Stromal cell of bone marrow (primary cell): ENCODE measurements around the gene PLGLB1.
"Not testable (repeated sequence)": the region's sequence is repeated elsewhere in the genome, so short reads cannot be mapped to it uniquely, and the experiment has no call there.

Experiments used
- DNase-seq: peaks from one replicate; pipeline ENCODE4 v3.0.0-alpha.2; 2012; ENCODE audit warnings: low read depth

PLGLB1 gene

GRCh38 chr2:87021744-87022143 lies at the start of gene PLGLB1:
Gene PLGLB1 (minus strand): TSS chr2:87021844. CDS start chr2:87021783, 61 bp downstream.
- DNase-seq, result not testable (repeated sequence)

GRCh38 chr2:87064305-87064704 lies 42.7 kb upstream of the PLGLB1 start:
- DNase-seq, result not testable (repeated sequence)

GRCh38 chr2:87063431-87063830 lies 41.8 kb upstream of the PLGLB1 start:
- not testable (repeated sequence) for DNase-seq

GRCh38 chr2:87061519-87061918 lies 39.9 kb upstream of the PLGLB1 start:
- DNase-seq, result not testable (repeated sequence)

- not testable (repeated sequence) for DNase-seq
Measured at GRCh38 chr2:87057606-87058005, 36.0 kb upstream of the PLGLB1 start.

GRCh38 chr2:87056843-87057242 lies 35.2 kb upstream of the PLGLB1 start:
- not testable (repeated sequence) for DNase-seq

GRCh38 chr2:87056435-87056834 lies 34.8 kb upstream of the PLGLB1 start:
- DNase-seq, result not testable (repeated sequence)

GRCh38 chr2:87054375-87054774 lies 32.7 kb upstream of the PLGLB1 start:
- not testable (repeated sequence) for DNase-seq

GRCh38 chr2:87041321-87041978 lies 19.8 kb upstream of the PLGLB1 start:
- DNase-seq, result not testable (repeated sequence)

- not testable (repeated sequence) for DNase-seq
Measured at GRCh38 chr2:87028607-87029006, 7.0 kb upstream of the PLGLB1 start.

GRCh38 chr2:87026816-87027215 lies 5.2 kb upstream of the PLGLB1 start:
- DNase-seq, result not testable (repeated sequence)

- DNase-seq, result not testable (repeated sequence)
Measured at GRCh38 chr2:87025927-87026326, 4.3 kb upstream of the PLGLB1 start.

- DNase-seq, result not testable (repeated sequence)
Measured at GRCh38 chr2:87023988-87024615, 2.5 kb upstream of the PLGLB1 start.

GRCh38 chr2:87021043-87021442 lies 601 bp downstream of the PLGLB1 start:
- not testable (repeated sequence) for DNase-seq

- DNase-seq, result not testable (repeated sequence)
Measured at GRCh38 chr2:87019053-87019452, 2.6 kb downstream of the PLGLB1 start.

- not testable (repeated sequence) for DNase-seq
Measured at GRCh38 chr2:87014489-87015169, 7.0 kb downstream of the PLGLB1 start.

- DNase-seq, result not testable (repeated sequence)
Measured at GRCh38 chr2:87004398-87004797, 17.2 kb downstream of the PLGLB1 start.
